GM12892 (cell line): ENCODE data around the gene LDLRAD3.

Experiments
- POLR2A ChIP-seq: IDR thresholded peaks from 2 replicates; pipeline ENCODE4 v1.6.1; 2011; ENCODE audit warnings: low read depth, low read length, control low read depth
- POLR2AphosphoS5 ChIP-seq: IDR thresholded peaks from 2 replicates; pipeline ENCODE4 v1.6.1; 2011; ENCODE audit warnings: low read depth, low read length, control low read depth
- TAF1 ChIP-seq: IDR thresholded peaks from 2 replicates; pipeline ENCODE4 v1.6.1; 2011; ENCODE audit warnings: low read depth, mild to moderate bottlenecking, control low read depth, low read length, borderline replicate concordance

GRCh38 chr11:36241497-36241896 lies 297.6 kb downstream of the LDLRAD3 start:
- TF ChIP-seq POLR2A, result no peak
- no peak for TF ChIP-seq POLR2AphosphoS5
- no peak for TF ChIP-seq TAF1
